HG03432 (cell line): ENCODE data around the gene CD226.
"Not testable (repeated sequence)": the region's sequence is repeated elsewhere in the genome, so short reads cannot be mapped to it uniquely, and the experiment has no call there.

Experiments
- ATAC-seq: cut with Tn5 transposase; IDR thresholded peaks from one replicate; pipeline ENCODE4 v1.9.1; 2021; ENCODE audit warnings: mild to moderate bottlenecking, moderate library complexity; ENCODE audit not compliant: unreplicated experiment

CD226 gene

DNA sequence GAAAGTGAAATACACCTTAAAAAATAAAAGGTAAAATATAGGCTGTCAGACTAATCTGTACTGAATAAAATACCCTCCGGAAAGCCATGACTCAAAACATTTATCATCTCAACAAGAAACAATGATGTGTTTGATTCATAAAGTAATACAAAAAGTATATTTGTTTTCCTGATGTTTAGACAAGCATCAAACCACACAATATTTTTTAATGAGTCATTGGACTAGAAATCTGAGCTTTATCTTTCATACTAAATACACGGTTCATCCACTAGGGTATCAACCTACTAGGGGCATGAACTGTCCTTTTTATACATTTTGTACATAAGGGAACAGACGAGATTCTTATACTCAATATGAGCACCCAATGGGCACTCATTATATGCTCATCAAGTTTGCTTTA, 31.3 kb downstream of the CD226 start:
- no peak for ATAC-seq

DNA sequence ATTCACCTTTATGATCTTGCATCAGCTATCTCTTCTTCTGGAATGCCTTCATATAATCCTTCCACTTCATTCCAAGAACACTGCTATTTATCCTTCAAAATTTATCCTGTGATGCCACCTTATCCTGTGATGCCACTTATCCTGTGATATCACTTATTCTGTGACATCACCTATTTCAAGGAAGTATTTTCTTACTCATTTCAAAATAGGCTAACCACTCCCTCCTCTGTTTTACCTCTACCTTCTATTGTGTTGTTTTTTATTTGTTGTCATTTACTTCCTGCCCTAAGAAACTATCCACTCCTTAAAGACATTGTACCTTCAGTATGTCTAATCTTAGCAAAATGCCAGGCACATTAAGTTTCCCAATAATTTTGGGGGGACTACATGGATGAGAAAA, 38.8 kb downstream of the CD226 start:
- ATAC-seq = no peak

DNA sequence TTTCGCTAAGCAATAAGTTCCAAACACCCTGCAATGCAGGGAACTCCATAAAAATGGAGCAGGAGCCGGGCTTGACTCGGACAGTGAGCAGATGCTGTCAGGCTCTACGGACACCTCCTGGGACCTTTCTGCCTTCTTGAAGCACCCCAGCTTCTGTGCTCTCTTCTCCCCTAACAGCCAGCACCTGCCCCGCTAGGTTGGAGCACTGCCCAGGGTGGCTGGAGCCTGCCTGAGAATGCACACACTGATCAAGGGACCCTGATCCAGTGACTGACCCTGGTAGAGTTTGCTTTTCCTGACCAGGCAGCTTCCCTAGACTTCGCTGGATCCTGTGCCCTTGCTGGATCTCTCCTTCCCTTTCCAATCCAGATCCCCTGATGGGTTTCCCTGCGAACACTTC, 40.9 kb downstream of the CD226 start:
- no peak for ATAC-seq

DNA sequence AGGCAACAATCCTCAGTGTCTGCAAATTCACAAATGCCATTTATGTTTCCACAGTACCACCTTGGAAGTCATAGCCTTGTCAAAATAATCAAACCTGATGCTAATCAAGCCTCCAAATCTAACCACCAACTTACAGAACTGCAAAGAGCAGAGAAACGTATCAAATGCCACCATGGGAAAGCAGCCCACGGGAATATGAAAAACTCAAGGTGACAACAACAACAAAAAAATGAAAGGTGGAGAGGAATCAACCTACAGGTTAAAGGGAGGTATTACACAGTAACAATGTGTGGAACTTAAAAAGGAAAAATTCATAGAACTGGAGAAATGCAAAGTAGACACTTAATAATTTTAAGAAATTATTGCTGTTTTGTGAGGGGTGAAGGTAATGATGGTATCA, 46.7 kb downstream of the CD226 start:
- no peak for ATAC-seq

DNA sequence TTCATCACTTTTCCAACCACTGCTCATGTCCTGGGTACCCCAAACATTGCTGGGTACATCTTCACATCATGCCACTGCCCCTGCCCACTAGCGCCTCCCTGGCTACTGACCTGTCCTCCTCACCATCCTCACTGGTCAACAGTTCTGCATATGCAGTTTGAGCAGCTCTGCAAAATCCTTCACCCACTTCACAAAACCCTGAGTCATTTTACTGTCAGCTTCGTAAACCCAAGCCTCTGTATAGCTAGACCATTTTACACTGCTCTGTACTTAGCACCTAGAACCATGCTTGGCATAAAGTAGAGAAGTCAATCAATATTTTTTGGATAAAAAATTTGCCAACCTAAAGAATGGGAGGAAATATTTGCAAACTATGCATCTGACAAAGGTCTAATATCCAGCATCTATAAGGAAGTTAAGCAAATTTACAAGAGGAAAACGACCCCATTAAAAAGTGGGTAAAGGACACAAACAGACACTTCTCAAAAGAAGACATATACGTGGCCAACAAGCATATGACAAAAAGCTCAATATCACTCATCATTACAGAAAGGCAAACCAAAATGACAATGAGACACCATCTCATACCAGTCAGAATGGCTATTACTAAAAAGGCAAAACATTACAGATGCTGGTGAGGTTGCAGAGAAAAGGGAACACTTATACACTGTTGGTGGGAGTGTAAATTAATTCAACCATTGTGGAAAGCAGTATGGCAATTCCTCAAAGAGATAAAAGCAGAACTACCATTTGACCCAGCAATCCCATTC, 48.3 kb downstream of the CD226 start:
- ATAC-seq = not testable (repeated sequence)

DNA sequence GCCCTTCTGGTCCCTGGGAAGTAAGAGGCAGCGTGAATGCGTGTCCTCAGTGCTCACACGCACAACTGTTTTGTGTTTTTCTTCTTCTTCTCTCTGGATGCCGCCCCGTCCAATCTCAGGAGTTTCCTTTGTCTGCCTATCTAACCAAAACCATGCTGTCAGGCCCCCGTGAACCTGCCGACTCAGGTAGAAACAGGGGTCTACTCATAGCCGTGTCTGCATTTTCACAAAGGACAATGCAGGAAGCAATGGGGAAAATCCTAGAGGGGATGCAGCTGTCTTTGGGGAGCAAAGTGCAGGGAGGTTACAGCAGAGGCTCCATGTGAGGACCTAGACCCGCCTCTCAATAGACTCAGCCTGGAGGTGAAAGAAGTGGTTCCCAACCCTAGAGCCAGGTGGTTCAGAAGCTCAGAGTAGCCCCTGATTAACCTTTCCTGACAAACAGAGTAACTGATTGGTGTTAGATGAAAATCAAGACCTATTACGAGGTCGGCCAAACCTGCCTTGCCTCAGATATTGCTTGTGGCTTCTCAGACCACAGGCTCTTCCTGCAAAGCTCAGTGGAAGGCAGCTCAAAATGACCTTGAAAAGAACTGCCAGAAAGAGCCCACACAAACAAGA, 49.3 kb downstream of the CD226 start:
- peak; percentile 48 for ATAC-seq

GRCh38 chr18:69897397-69898108, 50.1 kb downstream of the CD226 start:
- ATAC-seq = peak; percentile 50

DNA sequence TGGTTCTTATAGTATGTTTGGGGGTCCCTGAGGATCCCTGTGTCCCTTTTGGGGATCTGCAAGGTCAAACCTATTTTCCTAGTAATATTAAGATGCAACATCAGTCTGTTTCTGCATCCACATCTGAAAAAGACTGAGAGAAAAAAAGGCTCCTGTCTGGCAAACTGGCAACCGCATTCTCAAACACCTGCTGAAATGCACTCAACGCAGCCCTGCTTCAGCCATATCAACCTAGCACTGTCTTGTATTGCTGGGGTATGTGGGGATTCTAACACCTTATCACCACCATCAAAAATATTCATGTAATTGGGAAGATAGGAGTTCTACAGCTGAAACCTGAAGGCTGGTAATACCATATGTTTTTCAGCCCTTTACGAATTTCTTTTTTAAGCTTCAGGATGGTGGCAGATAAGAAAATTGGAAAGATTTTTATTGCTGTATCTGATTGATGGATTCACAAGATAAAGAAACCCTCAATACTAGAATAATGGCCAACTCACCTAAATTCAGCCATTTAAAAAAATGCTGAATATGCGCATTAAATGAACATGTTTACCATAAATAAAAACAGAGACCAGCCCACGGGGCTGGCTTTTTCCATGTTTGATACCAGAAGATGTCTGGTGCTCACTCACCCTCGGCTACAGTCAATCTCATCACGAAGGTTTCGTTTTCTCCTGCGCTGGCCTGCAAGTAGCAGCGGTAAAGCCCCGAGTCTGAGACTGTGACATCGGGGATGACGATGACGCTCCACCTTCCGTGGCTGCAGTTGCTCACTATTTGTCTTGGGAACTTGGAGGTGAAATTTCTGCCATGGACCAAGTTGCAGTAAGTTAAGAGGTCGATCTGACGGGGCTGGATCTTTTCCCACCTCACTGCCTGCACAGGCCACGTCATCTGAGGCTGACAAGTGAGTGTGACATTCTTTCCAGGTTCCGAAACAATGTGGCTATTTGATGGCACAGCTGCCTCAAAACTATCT, 52.3 kb downstream of the CD226 start:
- no peak for ATAC-seq

DNA sequence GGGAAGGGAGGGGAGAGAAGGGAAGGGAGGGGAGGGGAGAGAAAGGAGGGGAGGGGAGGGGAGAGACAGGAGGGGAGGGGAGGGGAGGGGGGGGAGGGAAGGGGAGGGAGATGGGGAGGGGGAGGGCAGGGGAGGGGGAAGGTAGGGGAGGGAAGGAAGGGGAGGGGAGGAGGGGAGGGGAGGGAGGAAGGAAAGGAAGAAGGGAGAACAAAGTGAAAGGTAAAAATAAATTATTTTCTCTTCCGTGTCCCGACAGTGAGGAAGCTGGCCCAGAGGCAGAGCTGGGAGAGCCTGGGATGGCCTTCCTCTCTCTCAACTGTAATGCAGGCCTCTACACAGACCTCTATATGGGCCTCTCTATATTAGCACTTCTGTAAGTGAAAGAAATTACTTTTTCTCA, 53.2 kb downstream of the CD226 start:
- ATAC-seq = no peak

- ATAC-seq = no peak
Measured at GRCh38 chr18:69890558-69890957, 57.1 kb downstream of the CD226 start.

GRCh38 chr18:69889009-69889408, 58.7 kb downstream of the CD226 start:
- no peak for ATAC-seq

DNA sequence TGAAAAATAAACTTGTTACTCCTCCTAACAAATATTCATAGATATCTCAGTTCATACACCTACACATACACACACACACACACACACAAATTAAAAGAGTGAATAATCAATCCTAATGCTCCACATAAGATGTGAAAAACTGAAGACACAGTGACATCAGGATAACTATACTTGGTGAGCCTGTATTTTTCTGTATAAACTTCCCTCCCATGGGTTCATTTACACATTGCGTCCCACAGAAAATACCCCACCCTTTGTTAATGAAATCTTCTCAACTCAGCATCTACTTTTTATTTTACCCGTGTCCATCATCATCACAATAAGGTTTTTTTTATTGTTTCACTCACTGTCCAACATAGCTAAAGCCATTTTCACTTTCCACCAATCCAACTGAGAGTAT, 60.4 kb downstream of the CD226 start:
- ATAC-seq = no peak

DNA sequence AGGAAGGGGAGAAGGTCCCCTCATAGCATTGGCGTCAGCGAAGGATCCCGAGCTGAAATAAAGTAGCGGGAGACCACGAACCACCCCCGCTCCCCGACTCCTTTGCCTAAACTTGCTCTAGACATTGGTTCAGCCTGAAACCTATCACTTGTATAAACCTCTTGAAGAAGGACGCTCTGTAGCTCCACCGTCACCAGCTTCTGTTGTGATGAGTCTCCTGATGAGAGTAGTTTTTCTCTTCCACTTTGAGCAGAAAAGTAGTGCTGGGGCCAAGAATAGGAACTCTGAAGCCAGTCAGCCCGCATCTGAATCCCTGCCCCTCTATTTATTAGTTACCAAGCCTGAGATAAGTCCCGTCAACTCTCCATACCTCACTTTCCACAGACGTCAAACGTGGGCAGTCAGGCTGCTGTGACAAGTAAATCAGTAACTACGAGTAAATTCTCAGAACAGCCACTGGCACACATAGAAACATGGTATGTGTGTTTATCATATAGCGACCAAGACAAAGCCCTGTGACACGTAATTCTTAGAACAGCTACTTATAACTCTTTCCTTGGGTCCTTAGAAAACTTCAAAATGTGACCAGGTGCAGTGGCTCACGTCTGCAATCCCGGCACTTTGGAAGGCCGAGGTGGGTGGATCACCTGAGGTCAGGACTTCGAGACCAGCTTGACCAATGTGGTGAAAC, 61.7 kb downstream of the CD226 start:
- ATAC-seq = peak; percentile 82

GRCh38 chr18:69885355-69885754, 62.3 kb downstream of the CD226 start:
- ATAC-seq = no peak

- no peak for ATAC-seq
Measured at GRCh38 chr18:69883781-69884180, 63.9 kb downstream of the CD226 start.

DNA sequence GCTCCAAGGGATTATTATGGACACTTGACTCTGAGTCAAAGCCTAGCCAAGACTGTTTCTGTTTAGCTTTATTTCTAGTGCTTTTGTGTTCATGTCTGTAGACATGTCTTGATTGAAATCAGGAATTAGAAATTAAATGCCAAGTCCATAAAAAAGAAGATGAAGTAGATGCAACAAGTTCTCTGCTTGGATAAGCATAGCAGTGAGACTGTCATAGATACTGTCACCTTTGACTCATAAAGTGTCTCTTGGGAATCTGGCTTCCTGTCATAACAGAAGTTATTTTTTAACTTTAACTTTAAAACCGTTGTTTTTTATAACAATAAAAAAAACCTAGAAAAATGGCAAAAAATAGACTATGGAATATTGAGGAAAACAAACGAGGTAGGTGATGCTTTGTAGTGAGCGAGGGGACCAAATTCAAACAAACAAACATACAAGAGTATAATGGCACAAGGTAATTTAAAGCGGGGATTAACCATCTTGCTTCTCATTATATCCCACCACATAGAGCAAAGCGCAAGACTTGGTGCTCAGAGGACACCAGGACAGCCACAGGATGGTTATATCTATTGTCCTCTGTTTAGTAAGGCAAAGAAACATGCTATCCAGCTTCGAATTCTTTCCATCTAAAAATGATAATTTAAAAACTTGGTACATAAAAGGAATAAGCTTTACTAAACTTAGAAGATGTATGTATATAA, 64.6 kb downstream of the CD226 start:
- ATAC-seq = peak; percentile 64

DNA sequence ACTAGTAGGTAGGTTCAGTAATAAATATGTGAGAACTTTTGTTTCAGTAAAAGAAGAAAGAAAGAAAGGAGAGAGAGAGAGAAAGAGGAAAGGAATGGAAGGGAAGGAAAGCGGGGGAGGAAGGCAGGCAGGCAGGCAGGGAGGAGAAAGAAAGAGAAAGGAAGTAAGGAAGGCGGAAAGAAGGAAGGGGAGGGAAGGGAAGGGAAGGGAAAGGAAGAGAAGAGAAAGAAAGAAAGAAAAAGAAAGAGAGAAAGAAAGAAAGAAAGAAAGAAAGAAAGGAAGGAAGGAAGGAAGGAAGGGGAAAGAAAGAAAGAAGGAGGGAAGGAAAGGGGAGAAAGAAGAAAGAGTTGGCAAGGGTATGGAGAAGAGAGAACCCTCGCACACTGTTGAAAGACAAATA, 67.6 kb downstream of the CD226 start:
- ATAC-seq = no peak

DNA sequence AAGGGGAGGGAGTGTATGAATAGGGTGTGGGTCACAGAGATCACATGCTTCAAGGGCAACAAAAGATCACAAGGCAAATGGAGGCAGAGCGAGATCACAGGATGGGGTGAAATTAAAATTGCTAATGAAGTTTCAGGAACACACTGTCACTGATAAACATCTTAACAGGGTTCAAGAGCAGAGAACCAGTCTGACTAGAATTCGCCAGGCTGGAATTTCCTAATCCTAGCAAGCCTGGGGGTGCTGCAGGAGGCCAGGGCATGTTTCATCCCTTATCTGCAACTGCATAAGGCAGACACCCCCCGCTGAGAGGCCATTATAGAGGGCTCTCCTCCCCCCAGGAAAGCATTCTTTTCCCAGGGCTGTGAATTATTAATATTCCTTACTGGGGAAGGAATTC, 68.6 kb downstream of the CD226 start:
- not testable (repeated sequence) for ATAC-seq

DNA sequence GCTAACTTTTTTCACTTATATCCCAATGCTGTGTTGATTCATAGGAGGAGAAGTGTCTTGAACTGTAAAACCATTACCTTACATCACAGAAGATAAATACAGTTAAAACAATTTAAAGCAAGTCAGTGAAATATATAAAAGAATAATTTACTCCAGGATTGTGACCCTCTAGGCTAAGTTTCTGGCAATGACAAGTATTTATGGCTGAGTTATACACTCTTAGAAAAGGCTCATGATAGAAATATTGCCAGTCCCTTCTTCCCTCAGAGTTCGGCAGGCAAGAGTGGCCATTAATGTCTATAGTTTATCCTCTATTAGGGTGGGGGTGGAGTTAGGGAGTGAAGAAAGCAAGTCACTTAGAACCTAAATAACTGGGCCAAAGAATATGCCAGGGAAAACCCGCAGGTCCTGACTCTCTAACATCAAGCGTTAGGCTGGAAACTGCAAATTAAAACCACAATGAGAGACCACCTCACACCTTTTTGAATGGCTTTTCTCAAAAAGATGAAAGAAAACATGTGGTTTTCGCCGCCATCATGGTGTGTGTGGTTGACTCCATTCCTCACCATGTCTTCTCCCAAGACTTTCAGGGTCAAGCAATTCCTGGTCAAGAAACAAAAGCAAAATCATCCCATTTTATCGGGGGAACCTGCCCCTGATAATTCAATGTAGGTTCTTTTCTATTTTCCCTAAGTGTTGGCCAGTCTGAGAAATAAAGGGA, 69.3 kb downstream of the CD226 start:
- no peak for ATAC-seq
